GM12873 (cell line): ENCODE data around the gene ULBP3.

Experiments used
- CTCF ChIP-seq: IDR thresholded peaks from 2 replicates; pipeline ENCODE4 v1.5.1; 2012; ENCODE audit warnings: low read depth, mild to moderate bottlenecking, moderate library complexity, low read length, control low read depth; ENCODE audit not compliant: insufficient read depth; ENCODE audit errors: missing control alignments

The ULBP3 gene

GRCh38 chr6:150078788-150079187 lies 9.9 kb upstream of the ULBP3 start:
- no peak for TF ChIP-seq CTCF

GRCh38 chr6:150076196-150076893 lies 7.4 kb upstream of the ULBP3 start:
- no peak for TF ChIP-seq CTCF

GRCh38 chr6:150075034-150075421 lies 6.1 kb upstream of the ULBP3 start:
- no peak for TF ChIP-seq CTCF

- TF ChIP-seq CTCF = no peak
Observed at GRCh38 chr6:150072201-150072600, 3.3 kb upstream of the ULBP3 start.

- no peak for TF ChIP-seq CTCF
Observed at GRCh38 chr6:150070236-150070818, 1.4 kb upstream of the ULBP3 start.

GRCh38 chr6:150069706-150070105 lies 785 bp upstream of the ULBP3 start:
- TF ChIP-seq CTCF = no peak

GRCh38 chr6:150068151-150068550 lies 770 bp downstream of the ULBP3 start:
- TF ChIP-seq CTCF = no peak
